OCI-LY3 (cell line): Measurements from ENCODE around the gene FUT8.

Experiments
- EZH2phosphoT487 ChIP-seq: fragments of 200-600 bp; shearing (Covaris generic); IDR thresholded peaks from 2 replicates; pipeline ENCODE4 v1.6.1; 2018; ENCODE audit warnings: antibody characterized with exemption, mixed run types, low read depth
- TF ChIP-seq, protein P1 (sequence below): fragments of 200-600, 300-600 bp; sonication (generic); IDR thresholded peaks from 2 replicates; pipeline ENCODE4 v1.5.1; 2014; ENCODE audit warnings: antibody characterized with exemption, low read length, low read depth

DNA sequence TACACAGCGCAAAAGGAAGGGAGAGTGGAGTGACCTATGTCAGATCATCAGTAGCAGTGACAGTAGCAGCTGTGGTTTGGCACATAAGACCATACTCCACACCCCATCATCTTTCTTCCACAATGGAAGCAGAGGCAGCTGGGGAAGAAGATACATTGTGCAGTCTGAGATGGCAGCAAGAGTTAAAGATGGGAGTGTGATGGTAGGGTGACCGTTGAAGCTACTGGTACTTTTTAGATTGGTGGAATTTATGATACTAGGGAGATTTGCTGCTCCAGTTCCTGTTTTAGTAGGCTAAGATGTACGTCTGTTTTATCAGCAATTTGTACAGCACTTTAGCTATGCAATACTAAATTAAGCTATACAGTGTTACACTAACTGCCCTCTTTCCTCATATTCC lies 291.0 kb downstream of the FUT8 start:
- TF ChIP-seq, protein P1, sequence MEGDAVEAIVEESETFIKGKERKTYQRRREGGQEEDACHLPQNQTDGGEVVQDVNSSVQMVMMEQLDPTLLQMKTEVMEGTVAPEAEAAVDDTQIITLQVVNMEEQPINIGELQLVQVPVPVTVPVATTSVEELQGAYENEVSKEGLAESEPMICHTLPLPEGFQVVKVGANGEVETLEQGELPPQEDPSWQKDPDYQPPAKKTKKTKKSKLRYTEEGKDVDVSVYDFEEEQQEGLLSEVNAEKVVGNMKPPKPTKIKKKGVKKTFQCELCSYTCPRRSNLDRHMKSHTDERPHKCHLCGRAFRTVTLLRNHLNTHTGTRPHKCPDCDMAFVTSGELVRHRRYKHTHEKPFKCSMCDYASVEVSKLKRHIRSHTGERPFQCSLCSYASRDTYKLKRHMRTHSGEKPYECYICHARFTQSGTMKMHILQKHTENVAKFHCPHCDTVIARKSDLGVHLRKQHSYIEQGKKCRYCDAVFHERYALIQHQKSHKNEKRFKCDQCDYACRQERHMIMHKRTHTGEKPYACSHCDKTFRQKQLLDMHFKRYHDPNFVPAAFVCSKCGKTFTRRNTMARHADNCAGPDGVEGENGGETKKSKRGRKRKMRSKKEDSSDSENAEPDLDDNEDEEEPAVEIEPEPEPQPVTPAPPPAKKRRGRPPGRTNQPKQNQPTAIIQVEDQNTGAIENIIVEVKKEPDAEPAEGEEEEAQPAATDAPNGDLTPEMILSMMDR, result no peak
- no peak for TF ChIP-seq EZH2phosphoT487
